Tibial artery (tissue), 4 donors: ENCODE results near the gene MAFB.

Experiments
- DNase-seq, 2 donors: peaks; one replicate each; pipeline ENCODE4 v3.0.0-alpha.2; 2019
- H3K27ac ChIP-seq, 2 donors: fragments of 200-600 bp; sonication (generic) in 1 of 2; 1 replicate in 1 of 2; 2 replicates in 1 of 2; pipeline ENCODE4 v1.5.1; 2018 to 2019; ENCODE audit warnings: mild to moderate bottlenecking in 1 of 2
- H3K27me3 ChIP-seq, 2 donors: fragments of 200-600 bp; sonication (generic) in 1 of 2; one replicate each; pipeline versions ENCODE4 v1.5.1 to v1.6.0; 2016 to 2019
- H3K36me3 ChIP-seq, 3 donors: fragments of 200-600 bp; sonication (generic) in 2 of 3; one replicate each; pipeline ENCODE4 v1.5.1; 2016 to 2019; ENCODE audit warnings: mild to moderate bottlenecking in 2 of 3
- H3K4me1 ChIP-seq, 4 donors: fragments of 200-600 bp; sonication (generic) in 2 of 4; 1 replicate in 3 of 4; 2 replicates in 1 of 4; pipeline ENCODE4 v1.5.1; 2016 to 2019
- H3K4me3 ChIP-seq, 2 donors: fragments of 200-600 bp; sonication (generic) in 1 of 2; 1 replicate in 1 of 2; 2 replicates in 1 of 2; pipeline ENCODE4 v1.5.1; 2018 to 2019; ENCODE audit warnings: mild to moderate bottlenecking in 2 of 2
- H3K9me3 ChIP-seq, 3 donors: fragments of 200-600 bp; sonication (generic) in 1 of 3; one replicate each; pipeline ENCODE4 v1.5.1; 2016 to 2019
- intact Hi-C: fragments of 100-400 bp; cut with DNase I; formaldehyde crosslinking; loops from one replicate; pipeline ENCODE4 v1.15.0; 2023; ENCODE audit warnings: low total_unique reads
- TF ChIP-seq, protein P1 (sequence below), 2 experiments: fragments of 200-600 bp in 1 of 2; fragments of 450-650 bp in 1 of 2; IDR thresholded peaks; one replicate each; pipeline ENCODE4 v1.5.1; 2017 to 2019; ENCODE audit warnings: antibody characterized with exemption in 2 of 2, mild to moderate bottlenecking in 1 of 2, moderate library complexity in 1 of 2

Gene MAFB

DNA sequence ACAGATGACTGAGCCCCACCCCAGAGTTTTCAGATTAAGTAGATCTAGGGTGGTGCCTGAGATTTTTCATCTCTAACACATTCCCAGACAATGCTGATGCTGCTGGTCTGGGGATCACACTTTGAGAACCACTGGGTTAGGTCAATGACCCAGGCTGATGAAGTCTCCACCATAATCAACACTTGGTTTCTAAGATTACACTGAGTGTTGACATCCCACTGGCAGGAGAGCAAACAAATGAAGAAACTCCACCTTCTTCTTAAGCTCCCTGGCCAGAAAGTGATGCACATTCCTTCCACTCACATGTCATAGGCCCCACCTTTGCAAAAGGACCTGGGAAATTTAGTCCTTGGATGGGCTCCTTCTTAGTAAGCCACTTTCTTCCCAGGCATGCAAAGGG is 53.1 kb downstream of the MAFB start:
- Histone ChIP-seq H3K4me1 (peaks cover 0 to 9% (median 0%) of the 10 kb centered on the region in 4 donors), H3K27me3 (no peaks in the 10 kb centered on the region), H3K4me3 (no peak overlapping the region), H3K9me3 (no peaks in the 10 kb centered on the region), H3K27ac (no peak overlapping the region), H3K36me3 (no peaks in the 10 kb centered on the region)
- no peak for DNase-seq
- TF ChIP-seq, protein P1, sequence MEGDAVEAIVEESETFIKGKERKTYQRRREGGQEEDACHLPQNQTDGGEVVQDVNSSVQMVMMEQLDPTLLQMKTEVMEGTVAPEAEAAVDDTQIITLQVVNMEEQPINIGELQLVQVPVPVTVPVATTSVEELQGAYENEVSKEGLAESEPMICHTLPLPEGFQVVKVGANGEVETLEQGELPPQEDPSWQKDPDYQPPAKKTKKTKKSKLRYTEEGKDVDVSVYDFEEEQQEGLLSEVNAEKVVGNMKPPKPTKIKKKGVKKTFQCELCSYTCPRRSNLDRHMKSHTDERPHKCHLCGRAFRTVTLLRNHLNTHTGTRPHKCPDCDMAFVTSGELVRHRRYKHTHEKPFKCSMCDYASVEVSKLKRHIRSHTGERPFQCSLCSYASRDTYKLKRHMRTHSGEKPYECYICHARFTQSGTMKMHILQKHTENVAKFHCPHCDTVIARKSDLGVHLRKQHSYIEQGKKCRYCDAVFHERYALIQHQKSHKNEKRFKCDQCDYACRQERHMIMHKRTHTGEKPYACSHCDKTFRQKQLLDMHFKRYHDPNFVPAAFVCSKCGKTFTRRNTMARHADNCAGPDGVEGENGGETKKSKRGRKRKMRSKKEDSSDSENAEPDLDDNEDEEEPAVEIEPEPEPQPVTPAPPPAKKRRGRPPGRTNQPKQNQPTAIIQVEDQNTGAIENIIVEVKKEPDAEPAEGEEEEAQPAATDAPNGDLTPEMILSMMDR (IDR thresholded peaks at IDR 0.05), result no peak
- intact Hi-C loops, result no loop called here
